Fibroblast of lung (primary cell): ENCODE data around the gene GSTK1. TPM values are rescaled to one million over a fixed set of nuclear protein-coding genes. Genes with fewer than 3 reads are reported as not detected.
A peak's percentile ranks its signal among the peaks of the same experiment; 100 is the strongest.

ENCODE experiments used
- DNase-seq, 2 donors: peaks; one replicate each; pipeline versions ENCODE4 v3.0.0 to v3.0.0-alpha.2; 2010; ENCODE audit warnings: low read depth in 2 of 2
- H2AFZ ChIP-seq: 2 replicates; pipeline ENCODE4 v1.5.1; 2012; ENCODE audit warnings: low read length, control low read depth, inconsistent platforms
- H3K27ac ChIP-seq: 2 replicates; pipeline ENCODE4 v1.5.1; 2011; ENCODE audit warnings: low read length, control low read depth; ENCODE audit not compliant: insufficient read depth
- H3K27me3 ChIP-seq: 2 replicates; pipeline ENCODE4 v1.5.1; 2011; ENCODE audit warnings: mild to moderate bottlenecking, low read length; ENCODE audit not compliant: control insufficient read depth, insufficient read depth
- H3K36me3 ChIP-seq: 2 replicates; pipeline ENCODE4 v1.5.1; 2011; ENCODE audit warnings: low read length; ENCODE audit not compliant: control insufficient read depth, insufficient read depth
- H3K4me1 ChIP-seq: 2 replicates; pipeline ENCODE4 v1.5.1; 2011; ENCODE audit warnings: low read length; ENCODE audit not compliant: control insufficient read depth, insufficient read depth; ENCODE audit errors: extremely low read depth
- H3K4me2 ChIP-seq: 2 replicates; pipeline ENCODE4 v1.5.1; 2011; ENCODE audit warnings: low read length, control low read depth; ENCODE audit not compliant: insufficient read depth; ENCODE audit errors: extremely low read depth
- H3K4me3 ChIP-seq, 4 experiments: fragments of 200-600 bp in 1 of 4; sonication (generic) in 1 of 4; replicated peaks in 1 of 4; 2 replicates each; pipeline ENCODE4 v1.5.1; 2011 to 2016; ENCODE audit warnings: low read length in 4 of 4, low read depth in 3 of 4, mild to moderate bottlenecking in 3 of 4, control low read depth in 2 of 4, inconsistent platforms in 1 of 4, mixed read lengths in 1 of 4; ENCODE audit not compliant: insufficient read depth in 1 of 4; ENCODE audit errors: control extremely low read depth in 1 of 4
- H3K79me2 ChIP-seq: 2 replicates; pipeline ENCODE4 v1.5.1; 2012; ENCODE audit warnings: mild to moderate bottlenecking, low read length, inconsistent platforms; ENCODE audit not compliant: control insufficient read depth, insufficient read depth
- H3K9ac ChIP-seq: 2 replicates; pipeline ENCODE4 v1.5.1; 2011; ENCODE audit warnings: mild to moderate bottlenecking, low read length, control low read depth; ENCODE audit not compliant: insufficient read depth
- H3K9me3 ChIP-seq: 2 replicates; pipeline ENCODE4 v1.5.1; 2012; ENCODE audit warnings: low read depth, low read length; ENCODE audit not compliant: control insufficient read depth, insufficient read depth
- H4K20me1 ChIP-seq: 2 replicates; pipeline ENCODE4 v1.5.1; 2011; ENCODE audit warnings: low read length; ENCODE audit not compliant: control insufficient read depth, insufficient read depth; ENCODE audit errors: extremely low read depth
- EZH2 ChIP-seq: IDR thresholded peaks from 2 replicates; pipeline ENCODE4 v1.5.1; 2012; ENCODE audit warnings: low read length, control low read depth, mild to moderate bottlenecking; ENCODE audit errors: missing control alignments
- polyA plus RNA-seq, 2 donors: library from polyadenylated mRNA; depleted of rRNA in 1 of 2; stranded (reverse) in 1 of 2; unstranded in 1 of 2; fragments of >200 nt; gene quantifications; 2 replicates each; pipeline ENCODE4 v1.2.1, GENCODE V29; 2011 to 2012; ENCODE audit warnings: missing spikeins in 1 of 2
- total RNA-seq: library from RNA; depleted of rRNA; stranded (reverse); fragments of >200 nt; gene quantifications from 2 replicates; pipeline ENCODE4 v1.2.1, GENCODE V29; 2014
- TF ChIP-seq, protein P1 (sequence below), 2 donors: IDR thresholded peaks in 1 of 2; conservative IDR thresholded peaks in 1 of 2; 1 replicate in 1 of 2; 2 replicates in 1 of 2; pipeline ENCODE4 v1.5.1; 2011 to 2012; ENCODE audit warnings: low read length in 2 of 2, control low read depth in 1 of 2, inconsistent platforms in 1 of 2, low read depth in 1 of 2, mild to moderate bottlenecking in 1 of 2

GSTK1 gene
- total and polyA plus RNA-seq, 2 donors (not counting 1 experiment from before 2014, with no cell fraction given), result 110 to 131 TPM

DNA sequence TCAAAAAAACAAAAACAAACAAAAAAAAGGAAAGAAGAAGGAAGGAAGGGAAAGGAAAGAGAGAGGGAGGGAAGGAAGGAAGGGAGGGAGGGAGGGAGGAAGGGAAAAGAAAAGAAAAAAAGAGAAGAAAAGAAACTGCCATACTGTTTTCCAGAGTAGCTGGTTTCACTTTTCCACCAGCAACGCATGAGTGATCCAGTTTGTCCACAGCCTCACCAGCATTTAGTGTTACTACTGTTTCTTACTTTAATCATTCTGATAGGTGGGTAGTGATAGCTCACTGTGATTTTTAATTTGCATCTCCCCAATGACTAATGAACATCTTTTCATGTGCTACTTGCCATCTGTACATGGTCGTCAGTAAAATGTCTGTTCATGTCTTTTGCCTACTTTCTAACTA lies 9.6 kb downstream of the GSTK1 start:
- H2AFZ ChIP-seq, result no peak overlapping the region
- H4K20me1 ChIP-seq, result no peaks in the 10 kb centered on the region
- no peaks in the 10 kb centered on the region for H3K9me3 ChIP-seq
- H3K79me2 ChIP-seq, result no peaks in the 10 kb centered on the region
- no peak overlapping the region for H3K4me2 ChIP-seq
- no peak overlapping the region for H3K4me3 ChIP-seq
- no peaks in the 10 kb centered on the region for H3K27me3 ChIP-seq
- DNase-seq, result no peak
- TF ChIP-seq EZH2, result no peak
- TF ChIP-seq, protein P1, sequence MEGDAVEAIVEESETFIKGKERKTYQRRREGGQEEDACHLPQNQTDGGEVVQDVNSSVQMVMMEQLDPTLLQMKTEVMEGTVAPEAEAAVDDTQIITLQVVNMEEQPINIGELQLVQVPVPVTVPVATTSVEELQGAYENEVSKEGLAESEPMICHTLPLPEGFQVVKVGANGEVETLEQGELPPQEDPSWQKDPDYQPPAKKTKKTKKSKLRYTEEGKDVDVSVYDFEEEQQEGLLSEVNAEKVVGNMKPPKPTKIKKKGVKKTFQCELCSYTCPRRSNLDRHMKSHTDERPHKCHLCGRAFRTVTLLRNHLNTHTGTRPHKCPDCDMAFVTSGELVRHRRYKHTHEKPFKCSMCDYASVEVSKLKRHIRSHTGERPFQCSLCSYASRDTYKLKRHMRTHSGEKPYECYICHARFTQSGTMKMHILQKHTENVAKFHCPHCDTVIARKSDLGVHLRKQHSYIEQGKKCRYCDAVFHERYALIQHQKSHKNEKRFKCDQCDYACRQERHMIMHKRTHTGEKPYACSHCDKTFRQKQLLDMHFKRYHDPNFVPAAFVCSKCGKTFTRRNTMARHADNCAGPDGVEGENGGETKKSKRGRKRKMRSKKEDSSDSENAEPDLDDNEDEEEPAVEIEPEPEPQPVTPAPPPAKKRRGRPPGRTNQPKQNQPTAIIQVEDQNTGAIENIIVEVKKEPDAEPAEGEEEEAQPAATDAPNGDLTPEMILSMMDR (conservative IDR thresholded peaks at IDR 0.05 in 1 of 2, IDR thresholded peaks at IDR 0.05 in 1 of 2; ENCODE audit: low read depth in 1 of 2, low read length in 2 of 2), result no peak
- H3K36me3 ChIP-seq, result peaks cover 4% of the 10 kb centered on the region
- H3K4me1 ChIP-seq, result no peaks in the 10 kb centered on the region
- H3K9ac ChIP-seq, result no peak overlapping the region
- no peak overlapping the region for H3K27ac ChIP-seq

DNA sequence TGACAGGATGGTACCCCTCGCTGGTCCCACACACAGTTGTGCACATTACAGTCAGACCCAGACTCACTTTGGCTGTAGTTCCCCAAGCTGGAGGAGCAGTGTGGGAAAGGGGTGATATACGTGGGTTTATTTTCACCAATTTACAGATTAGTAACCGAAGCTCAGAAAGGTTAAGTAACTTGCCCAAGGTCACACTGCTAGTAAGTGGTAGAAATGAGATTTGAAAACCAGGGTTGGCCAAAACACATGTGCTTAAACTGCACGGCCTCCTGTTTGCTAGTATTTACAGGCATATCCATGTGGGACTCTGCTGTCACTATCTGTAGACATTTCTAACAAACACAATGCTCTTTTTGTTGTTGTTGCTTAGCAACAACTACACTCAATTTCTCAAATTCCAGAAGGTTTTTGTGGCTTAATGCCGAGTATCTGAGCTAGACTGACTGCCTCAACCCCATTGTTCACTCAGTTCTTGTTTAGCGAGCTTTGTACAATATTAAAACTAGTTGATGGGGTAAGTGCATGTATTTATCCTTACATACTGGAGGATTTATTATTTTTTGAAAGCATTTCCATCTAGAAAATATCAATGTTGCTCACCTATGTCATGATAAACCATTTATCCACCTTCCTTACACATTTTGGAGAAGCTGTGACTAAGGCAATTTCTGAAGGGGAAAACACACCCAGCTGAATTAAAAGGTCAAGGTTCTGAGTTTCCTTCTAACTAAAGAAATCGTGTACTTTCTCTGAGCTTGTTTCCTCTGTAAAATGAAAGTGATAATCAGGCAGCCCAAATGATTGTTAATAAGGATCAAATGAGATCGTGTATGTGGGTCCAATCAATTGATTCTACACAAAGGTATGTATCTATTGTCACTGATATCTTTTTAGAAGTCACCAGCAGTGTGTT lies 16.2 kb downstream of the GSTK1 start:
- H3K9ac ChIP-seq, result no peak overlapping the region
- no peak overlapping the region for H2AFZ ChIP-seq
- no peaks in the 10 kb centered on the region for H3K36me3 ChIP-seq
- peak; percentile 56 to 83 for DNase-seq
- no peak overlapping the region for H3K4me2 ChIP-seq
- no peaks in the 10 kb centered on the region for H3K27me3 ChIP-seq
- TF ChIP-seq, protein P1 (conservative IDR thresholded peaks at IDR 0.05 in 1 of 2, IDR thresholded peaks at IDR 0.05 in 1 of 2; ENCODE audit: low read depth in 1 of 2, low read length in 2 of 2), result peak in 1 of 2 donors; percentile 1
- no peak for TF ChIP-seq EZH2
- no peaks in the 10 kb centered on the region for H3K9me3 ChIP-seq
- H3K4me3 ChIP-seq, result peak overlapping the region in 1 of 4 experiments; percentile 17
- no peaks in the 10 kb centered on the region for H4K20me1 ChIP-seq
- no peak overlapping the region for H3K27ac ChIP-seq
- no peaks in the 10 kb centered on the region for H3K79me2 ChIP-seq
- no peaks in the 10 kb centered on the region for H3K4me1 ChIP-seq

DNA sequence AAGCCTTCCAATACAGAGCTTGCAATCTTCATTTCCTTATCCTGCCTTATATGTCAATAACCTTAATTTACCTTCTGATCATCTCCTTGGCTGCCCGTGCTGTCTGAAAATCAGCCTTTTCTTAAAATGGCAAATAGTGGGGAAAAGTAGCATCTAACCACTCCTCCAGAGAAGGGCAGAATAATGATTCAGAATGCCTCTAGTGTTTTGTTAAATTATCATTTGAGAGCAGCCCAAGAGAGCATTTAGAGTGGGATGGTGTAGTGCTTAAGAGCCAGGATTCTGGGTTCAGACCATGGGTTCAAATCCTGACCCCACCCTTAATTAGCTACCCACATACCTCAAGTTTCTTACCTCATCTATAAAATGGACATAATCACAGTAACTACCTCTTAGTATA lies 16.9 kb downstream of the GSTK1 start:
- Histone ChIP-seq H2AFZ (no peak overlapping the region), H3K27me3 (no peaks in the 10 kb centered on the region), H3K36me3 (no peaks in the 10 kb centered on the region), H3K9ac (no peak overlapping the region), H3K4me2 (no peak overlapping the region), H3K4me1 (no peaks in the 10 kb centered on the region), H3K79me2 (no peaks in the 10 kb centered on the region), H3K4me3 (no peak overlapping the region), H3K9me3 (no peaks in the 10 kb centered on the region), H4K20me1 (no peaks in the 10 kb centered on the region), H3K27ac (no peak overlapping the region)
- no peak for DNase-seq
- TF ChIP-seq, protein P1 (conservative IDR thresholded peaks at IDR 0.05 in 1 of 2, IDR thresholded peaks at IDR 0.05 in 1 of 2; ENCODE audit: low read depth in 1 of 2, low read length in 2 of 2), result no peak
- TF ChIP-seq EZH2, result no peak
